HCT116 (cell line): ENCODE results near the gene IYD. TPM values are rescaled to one million over a fixed set of nuclear protein-coding genes. Genes with fewer than 3 reads are reported as not detected.

ENCODE experiments used
- ATAC-seq: fragments of 200-7000 bp; cut with Tn5 transposase; 2 replicates; pipeline ENCODE4 v1.9.1; 2020; ENCODE audit warnings: mild to moderate bottlenecking, moderate library complexity
- BruUV-seq: library from RNA; stranded (reverse); fragments of 400-500 nt; replicated peaks from 2 replicates; lab custom pipeline; 2021; lab: Mats Ljungman, UMichigan
- CTCF ChIA-PET: fragments of 300-600 bp; sonication (Branson Sonifier 250); formaldehyde crosslinking; loops from one replicate; lab custom pipeline; 2021; ENCODE audit warnings: antibody characterized with exemption; lab: Charles Lee
- POLR2A ChIA-PET: fragments of 300-600, 350-600 bp; sonication (Branson Sonifier 250); formaldehyde crosslinking; loops from one replicate; lab custom pipeline; 2021; ENCODE audit warnings: antibody characterized with exemption; lab: Charles Lee
- RAD21 ChIA-PET, 2 experiments: fragments of 300-600 bp; sonication (Branson Sonifier 250); formaldehyde crosslinking; loops; one replicate each; lab custom pipeline; 2023; ENCODE audit warnings: low total read pairs in 2 of 2; ENCODE audit not compliant: uncharacterized antibody in 2 of 2, unreplicated experiment in 2 of 2, low non-redundant PET in 1 of 2; lab: Charles Lee
- DNase-seq: peaks from one replicate; pipeline ENCODE4 v3.0.0-alpha.2; 2010; ENCODE audit warnings: low read depth, low spot score
- H2AFZ ChIP-seq: fragments of 200-600 bp; shearing (Covaris generic), sonication (generic); 2 replicates; pipeline ENCODE4 v1.6.1; 2017; ENCODE audit warnings: low read depth, mixed run types, mixed read lengths, antibody characterized with exemption, low read length; ENCODE audit not compliant: poor library complexity, severe bottlenecking
- H3K27ac ChIP-seq: 2 replicates; pipeline ENCODE4 v1.5.1; 2012; ENCODE audit warnings: low read depth, low read length
- H3K27me3 ChIP-seq: fragments of 200-600 bp; sonication (generic); 2 replicates; pipeline ENCODE4 v1.6.1; 2016; ENCODE audit warnings: mixed run types, low read length, mixed read lengths; ENCODE audit not compliant: insufficient read depth
- H3K36me3 ChIP-seq, 2 experiments: fragments of 200-500 bp in 1 of 2; fragments of 200-600 bp in 1 of 2; sonication (Bioruptor generic) in 1 of 2; sonication (generic) in 1 of 2; 2 replicates each; pipeline versions ENCODE4 v1.5.1 to v1.6.1; 2014 to 2016; ENCODE audit warnings: low read length in 2 of 2, inconsistent platforms in 1 of 2, mixed read lengths in 1 of 2, mixed run types in 1 of 2; ENCODE audit not compliant: insufficient read depth in 2 of 2, control insufficient read depth in 1 of 2
- H3K4me1 ChIP-seq, 2 experiments: fragments of 200-600 bp in 1 of 2; sonication (generic) in 1 of 2; 2 replicates each; pipeline versions ENCODE4 v1.5.1 to v1.6.1; 2012 to 2017; ENCODE audit warnings: low read length in 2 of 2, inconsistent platforms in 1 of 2, mild to moderate bottlenecking in 1 of 2, mixed read lengths in 1 of 2, mixed run types in 1 of 2, moderate library complexity in 1 of 2; ENCODE audit not compliant: insufficient read depth in 2 of 2, control insufficient read depth in 1 of 2
- H3K4me2 ChIP-seq: fragments of 200-600 bp; sonication (generic); 2 replicates; pipeline ENCODE4 v1.6.1; 2017; ENCODE audit warnings: mixed run types, low read length, mixed read lengths
- H3K4me3 ChIP-seq, 2 experiments: fragments of 200-600 bp in 1 of 2; sonication (generic) in 1 of 2; replicated peaks in 1 of 2; 2 replicates each; pipeline ENCODE4 v1.5.1; 2011 to 2016; ENCODE audit warnings: low read length in 2 of 2, control low read depth in 1 of 2, low read depth in 1 of 2, mild to moderate bottlenecking in 1 of 2, mixed read lengths in 1 of 2, mixed run types in 1 of 2
- H3K79me2 ChIP-seq: fragments of 200-600 bp; sonication (generic); 2 replicates; pipeline ENCODE4 v1.6.1; 2017; ENCODE audit warnings: mild to moderate bottlenecking, mixed run types, low read length, moderate library complexity, mixed read lengths; ENCODE audit not compliant: insufficient read depth
- H3K9ac ChIP-seq: fragments of 200-600 bp; sonication (generic); 2 replicates; pipeline ENCODE4 v1.6.1; 2016; ENCODE audit warnings: low read length, mixed read lengths
- H3K9me2 ChIP-seq: fragments of 200-600 bp; sonication (generic), shearing (Covaris generic); 2 replicates; pipeline ENCODE4 v1.6.1; 2017; ENCODE audit warnings: mixed run types, mild to moderate bottlenecking, moderate library complexity; ENCODE audit not compliant: insufficient read depth
- H3K9me3 ChIP-seq, 2 experiments: fragments of 200-500 bp in 1 of 2; fragments of 200-600 bp in 1 of 2; sonication (Bioruptor generic) in 1 of 2; sonication (generic) in 1 of 2; 2 replicates each; pipeline ENCODE4 v1.6.1; 2014 to 2017; ENCODE audit warnings: low read length in 2 of 2, mixed read lengths in 2 of 2, inconsistent platforms in 1 of 2, low read depth in 1 of 2, mild to moderate bottlenecking in 1 of 2, mixed run types in 1 of 2, moderate library complexity in 1 of 2; ENCODE audit not compliant: control insufficient read depth in 1 of 2, insufficient read depth in 1 of 2
- H4K20me1 ChIP-seq: fragments of 200-600 bp; sonication (generic), shearing (Covaris generic); 2 replicates; pipeline ENCODE4 v1.6.1; 2017; ENCODE audit warnings: mixed run types, mild to moderate bottlenecking, moderate library complexity; ENCODE audit not compliant: insufficient read depth
- CBX3 ChIP-seq: IDR thresholded peaks from 2 replicates; pipeline ENCODE4 v1.6.1; 2012; ENCODE audit warnings: low read depth
- CTCF ChIP-seq, 3 experiments: fragments of 200-600 bp in 1 of 3; sonication (generic) in 1 of 3; IDR thresholded peaks in 2 of 3; conservative IDR thresholded peaks in 1 of 3; 2 replicates each; pipeline ENCODE4 v1.5.1; 2012 to 2017; ENCODE audit warnings: low read depth in 2 of 3, low read length in 2 of 3, antibody characterized with exemption in 1 of 3, borderline replicate concordance in 1 of 3, control low read depth in 1 of 3, mild to moderate bottlenecking in 1 of 3, mixed read lengths in 1 of 3, mixed run types in 1 of 3, moderate library complexity in 1 of 3; ENCODE audit not compliant: insufficient read depth in 1 of 3
- EGR1 ChIP-seq: IDR thresholded peaks from 2 replicates; pipeline ENCODE4 v1.6.1; 2012; ENCODE audit warnings: low read depth
- FOSL1 ChIP-seq: IDR thresholded peaks from 2 replicates; pipeline ENCODE4 v1.6.1; 2012; ENCODE audit warnings: low read depth
- JUND ChIP-seq: IDR thresholded peaks from 2 replicates; pipeline ENCODE4 v1.6.1; 2012
- POLR2A ChIP-seq: IDR thresholded peaks from 2 replicates; pipeline ENCODE4 v1.7.0; 2011; ENCODE audit warnings: borderline replicate concordance; ENCODE audit not compliant: insufficient read depth, insufficient read length; ENCODE audit errors: extremely low read depth
- POLR2AphosphoS5 ChIP-seq: IDR thresholded peaks from 2 replicates; pipeline ENCODE4 v1.6.1; 2011; ENCODE audit warnings: mild to moderate bottlenecking, low read depth, low read length, moderate library complexity
- RAD21 ChIP-seq: IDR thresholded peaks from 2 replicates; pipeline ENCODE4 v1.6.1; 2012; ENCODE audit warnings: low read depth, mild to moderate bottlenecking
- SP1 ChIP-seq: IDR thresholded peaks from 2 replicates; pipeline ENCODE4 v1.6.1; 2012; ENCODE audit warnings: low read depth
- SRF ChIP-seq: IDR thresholded peaks from 2 replicates; pipeline ENCODE4 v1.6.1; 2012; ENCODE audit warnings: low read depth
- TCF7L2 ChIP-seq: IDR thresholded peaks from 2 replicates; pipeline ENCODE4 v1.7.0; 2011; ENCODE audit warnings: borderline replicate concordance, inconsistent platforms; ENCODE audit not compliant: insufficient read depth, insufficient read length; ENCODE audit errors: extremely low read depth
- YY1 ChIP-seq: IDR thresholded peaks from 2 replicates; pipeline ENCODE4 v1.6.1; 2011; ENCODE audit warnings: low read length, low read depth, moderate library complexity, mild to moderate bottlenecking; ENCODE audit not compliant: insufficient replicate concordance; ENCODE audit errors: extremely low read depth
- ZFX ChIP-seq: fragments of 450-650 bp; IDR thresholded peaks from 2 replicates; pipeline ENCODE4 v1.6.1; 2017
- intact Hi-C: fragments of 100-400 bp; cut with micrococcal nuclease; formaldehyde crosslinking; loops from 2 replicates; pipeline ENCODE4 v1.10.0; 2022
- total RNA-seq: library from RNA; stranded (reverse); gene quantifications from one replicate; pipeline ENCODE4 v1.2.1, GENCODE V29; 2021; ENCODE audit not compliant: unreplicated experiment

Gene IYD
- total RNA-seq, 1 experiment from 2014 or later = not detected

- intact Hi-C loops = loop anchor here (1.0 to 5.0 kb wide), 3 partner anchors 58 to 460 kb away; no protein-coding TSS in a partner anchor
- H3K79me2 ChIP-seq = no peaks in the 10 kb centered on the region
- H4K20me1 ChIP-seq = no peaks in the 10 kb centered on the region
- H3K4me3 ChIP-seq = no peak overlapping the region
- DNase-seq = no peak
- no peak for TF ChIP-seq EGR1
- no peak for TF ChIP-seq JUND
- TF ChIP-seq YY1 = no peak
- TF ChIP-seq TCF7L2 = no peak
- no peak for TF ChIP-seq SRF
- TF ChIP-seq, all 23 proteins: peak for 0
- H2AFZ ChIP-seq = peak overlapping the region; percentile 93
- no peaks in the 10 kb centered on the region for H3K9me2 ChIP-seq
- no TSS peak for BruUV-seq
- H3K36me3 ChIP-seq = no peaks in the 10 kb centered on the region
- ChIA-PET RAD21 (interaction anchor here (0.6 to 2.3 kb wide), 3 partner anchors 314 to 418 kb away, joined by 3 to 13 read pairs (median 4); no protein-coding TSS in a partner anchor), POLR2A (interaction anchor here (2.2 kb wide), 1 partner anchor 323 kb away, joined by 8 read pairs; no protein-coding TSS in a partner anchor), CTCF (interaction anchor here (0.8 to 4.6 kb wide), 22 partner anchors 8 to 423 kb away, joined by 3 to 55 read pairs (median 4); partner anchors contain the start of gene ULBP3)
- H3K27ac ChIP-seq = no peak overlapping the region
- H3K9ac ChIP-seq = no peak overlapping the region
- H3K9me3 ChIP-seq = no peaks in the 10 kb centered on the region
- H3K4me1 ChIP-seq = peaks cover 0 to 3% of the 10 kb centered on the region in 2 experiments; a peak in 1 of 4 replicates
- no peaks in the 10 kb centered on the region for H3K27me3 ChIP-seq
- ATAC-seq = no peak
- H3K4me2 ChIP-seq = no peak overlapping the region
These were observed 26.1 kb downstream of the IYD start for GRCh38 chr6:150394899-150395295.

DNA sequence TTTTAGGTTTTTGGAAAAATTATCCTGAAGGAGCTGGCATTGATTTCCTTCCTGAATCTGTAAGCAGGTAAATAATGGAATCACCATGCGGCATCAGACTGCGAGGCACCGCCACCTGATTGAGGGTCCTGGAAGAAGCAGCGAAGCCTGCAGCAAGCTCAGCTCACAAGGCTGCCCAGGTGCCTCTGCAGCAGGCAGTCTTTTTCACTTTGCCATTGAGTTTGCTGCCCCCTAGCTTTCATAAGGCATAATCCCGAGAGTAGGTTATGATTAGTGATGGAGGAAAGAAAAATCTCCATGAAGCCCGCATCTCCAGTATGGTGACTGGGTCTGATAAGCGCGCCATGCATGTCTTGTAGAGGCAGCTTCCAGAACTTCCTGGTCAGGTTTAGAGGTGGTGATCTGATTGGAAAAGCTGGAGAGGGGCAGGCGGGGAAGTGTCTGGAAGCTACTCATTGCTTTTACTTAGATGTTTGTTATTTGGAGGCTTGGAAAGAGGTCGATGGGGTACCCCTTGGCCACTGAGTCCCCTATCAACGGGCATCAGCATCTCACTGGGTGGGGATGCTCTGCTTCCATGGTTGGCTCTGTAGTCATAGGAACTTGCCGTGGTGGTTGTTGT, 26.7 kb downstream of the IYD start:
- Histone ChIP-seq H3K9me3 (no peaks in the 10 kb centered on the region), H2AFZ (peak overlapping the region; percentile 93), H3K4me2 (no peak overlapping the region), H3K4me1 (peaks cover 0 to 3% of the 10 kb centered on the region in 2 experiments; a peak in 1 of 4 replicates), H3K36me3 (no peaks in the 10 kb centered on the region), H3K27ac (no peak overlapping the region), H3K9me2 (no peaks in the 10 kb centered on the region), H3K4me3 (no peak overlapping the region), H3K27me3 (no peaks in the 10 kb centered on the region), H4K20me1 (no peaks in the 10 kb centered on the region), H3K79me2 (no peaks in the 10 kb centered on the region), H3K9ac (no peak overlapping the region)
- TF ChIP-seq SRF (no peak), CTCF (IDR thresholded peaks at IDR 0.05 in 2 of 3, conservative IDR thresholded peaks at IDR 0.05 in 1 of 3; ENCODE audit: borderline replicate concordance in 1 of 3, insufficient read depth in 1 of 3, low read depth in 2 of 3, low read length in 2 of 3) (peak; percentile 69 to 89 (median 83)), RAD21 (peak; percentile 95), CBX3 (peak; percentile 79; the same call in 1 of the 2 replicates), FOSL1 (no peak), EGR1 (no peak), SP1 (no peak), YY1 (peak; percentile 76), POLR2A (no peak), ZFX (no peak), TCF7L2 (no peak), POLR2AphosphoS5 (no peak)
- DNase-seq = peak; percentile 49
- peak; percentile 97 for ATAC-seq
- ChIA-PET RAD21 (interaction anchor here (1.2 to 2.3 kb wide), 2 partner anchors 314 kb away, joined by 4 to 13 read pairs; no protein-coding TSS in a partner anchor), CTCF (interaction anchor here (0.8 to 4.6 kb wide), 24 partner anchors 8 to 422 kb away, joined by 3 to 55 read pairs (median 4); partner anchors contain the start of gene ULBP3), POLR2A (interaction anchor here (2.2 kb wide), 1 partner anchor 324 kb away, joined by 8 read pairs; no protein-coding TSS in a partner anchor)
- intact Hi-C loops = loop anchor here (1.0 to 5.0 kb wide), 3 partner anchors 58 to 461 kb away; no protein-coding TSS in a partner anchor
- BruUV-seq = no TSS peak
